Activated CD8-positive, alpha-beta memory T cell treated with anti-CD3 and anti-CD28 coated beads for 36 hours (primary cell): ENCODE measurements around the gene CENPVL3. TPM values are rescaled to one million over a fixed set of nuclear protein-coding genes. Genes with fewer than 3 reads are reported as not detected.
"Not testable (repeated sequence)": the region's sequence is repeated elsewhere in the genome, so short reads cannot be mapped to it uniquely, and the experiment has no call there.

ENCODE experiments used
- CTCF ChIA-PET: fragments of 350-600 bp; sonication (Branson Sonifier 250); formaldehyde crosslinking; loops from one replicate; lab custom pipeline; 2021; ENCODE audit warnings: antibody characterized with exemption; lab: Charles Lee
- POLR2A ChIA-PET: fragments of 350-600 bp; sonication (Branson Sonifier 250); formaldehyde crosslinking; loops from one replicate; lab custom pipeline; 2021; ENCODE audit warnings: antibody characterized with exemption; lab: Charles Lee
- total RNA-seq, 2 experiments: library from RNA; stranded (reverse); gene quantifications; one replicate each; pipeline ENCODE4 v1.2.3, GENCODE V29; 2021

CENPVL3 gene
- total RNA-seq = under 1 TPM; 0.19 to 0.23 TPM

GRCh38 chrX:51618241-51619155, at the start of gene CENPVL3:
Gene CENPVL3 (minus strand): TSS chrX:51618912. CDS start chrX:51618873, 39 bp downstream.
- CTCF ChIA-PET, POLR2A ChIA-PET: not testable (repeated sequence)

- POLR2A ChIA-PET = no interaction called here
- CTCF ChIA-PET = no interaction called here
Observed at GRCh38 chrX:51665981-51666380, 47.3 kb upstream of the CENPVL3 start.

- ChIA-PET CTCF (no interaction called here), POLR2A (no interaction called here)
Observed at GRCh38 chrX:51643377-51643776, 24.7 kb upstream of the CENPVL3 start.

GRCh38 chrX:51641421-51642021, 22.8 kb upstream of the CENPVL3 start:
- CTCF ChIA-PET = no interaction called here
- POLR2A ChIA-PET = no interaction called here

DNA sequence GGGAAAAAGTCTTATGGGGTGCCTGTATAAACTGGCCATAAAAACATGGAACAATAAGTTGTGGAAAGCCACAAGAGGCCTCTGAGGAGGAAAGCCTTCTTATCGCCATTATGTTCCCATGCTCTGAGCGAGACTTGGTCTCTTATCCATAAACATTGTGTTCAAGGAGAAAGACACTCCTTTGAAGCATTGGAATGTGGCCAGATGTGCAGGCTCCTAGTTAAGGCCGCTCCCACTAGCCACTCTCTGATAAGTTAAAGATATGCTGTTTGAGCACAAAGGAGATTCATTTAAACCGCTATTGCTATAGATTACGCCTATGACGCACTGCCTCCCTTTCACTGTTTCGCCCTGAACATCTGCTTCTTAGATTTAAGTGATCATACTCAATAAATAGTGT, 17.8 kb upstream of the CENPVL3 start:
- POLR2A ChIA-PET, CTCF ChIA-PET: not testable (repeated sequence)

DNA sequence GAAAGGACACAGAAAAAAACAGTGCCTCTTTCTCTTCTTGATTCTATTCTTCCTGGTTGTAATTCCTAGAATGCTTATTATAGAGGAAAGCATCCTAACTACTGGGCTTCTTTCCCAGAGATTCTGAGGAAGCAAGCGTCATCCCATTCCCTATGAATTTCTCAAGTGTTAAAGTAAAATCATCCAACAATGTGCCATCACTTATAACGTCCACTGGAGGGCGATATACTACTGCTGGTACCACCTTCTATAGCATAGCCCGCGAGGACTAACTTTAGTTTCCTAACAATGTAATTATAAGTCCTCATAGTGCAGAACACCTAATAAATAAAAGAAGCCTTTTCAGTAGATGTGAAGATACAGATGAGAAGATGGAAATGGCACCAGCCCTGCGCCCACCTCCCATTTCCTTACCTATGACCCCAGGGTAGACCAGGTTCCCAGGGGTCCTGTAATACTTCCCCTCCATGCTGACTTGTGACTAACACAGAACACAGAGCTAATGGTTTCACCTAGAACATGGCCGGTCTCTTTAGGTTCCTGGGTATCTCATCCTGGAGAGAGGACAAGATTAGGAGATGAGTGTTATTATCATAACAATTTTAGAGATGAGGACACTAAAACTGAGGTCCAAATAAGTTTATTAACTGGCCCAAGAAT, 4.2 kb downstream of the CENPVL3 start:
- ChIA-PET POLR2A (no interaction called here), CTCF (no interaction called here)

- POLR2A ChIA-PET = no interaction called here
- CTCF ChIA-PET = no interaction called here
Observed at GRCh38 chrX:51608766-51609165, 9.9 kb downstream of the CENPVL3 start.

DNA sequence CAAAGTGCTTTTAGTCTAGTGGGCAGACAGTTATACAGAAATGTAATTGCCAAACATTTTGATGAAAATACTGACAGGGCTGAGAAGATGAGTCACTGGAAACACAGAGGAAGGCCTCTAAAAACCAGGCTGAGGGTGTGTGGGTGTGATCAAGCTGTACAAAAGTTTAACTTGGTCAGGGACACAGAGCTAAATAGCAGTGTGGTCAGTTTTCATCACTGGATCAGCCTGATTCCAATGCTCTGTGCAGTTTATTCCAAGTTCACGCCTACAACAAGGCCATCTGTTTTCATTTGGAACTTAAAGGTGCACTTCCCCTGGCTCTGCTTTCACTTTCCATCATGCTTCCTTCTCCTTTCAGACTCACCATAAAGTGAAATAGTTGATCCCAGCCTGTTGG, 10.6 kb downstream of the CENPVL3 start:
- POLR2A ChIA-PET = no interaction called here
- CTCF ChIA-PET = no interaction called here

- ChIA-PET CTCF (no interaction called here), POLR2A (no interaction called here)
Observed at GRCh38 chrX:51606446-51606845, 12.3 kb downstream of the CENPVL3 start.

- ChIA-PET POLR2A (no interaction called here), CTCF (no interaction called here)
Observed at GRCh38 chrX:51598899-51599298, 19.8 kb downstream of the CENPVL3 start.

DNA sequence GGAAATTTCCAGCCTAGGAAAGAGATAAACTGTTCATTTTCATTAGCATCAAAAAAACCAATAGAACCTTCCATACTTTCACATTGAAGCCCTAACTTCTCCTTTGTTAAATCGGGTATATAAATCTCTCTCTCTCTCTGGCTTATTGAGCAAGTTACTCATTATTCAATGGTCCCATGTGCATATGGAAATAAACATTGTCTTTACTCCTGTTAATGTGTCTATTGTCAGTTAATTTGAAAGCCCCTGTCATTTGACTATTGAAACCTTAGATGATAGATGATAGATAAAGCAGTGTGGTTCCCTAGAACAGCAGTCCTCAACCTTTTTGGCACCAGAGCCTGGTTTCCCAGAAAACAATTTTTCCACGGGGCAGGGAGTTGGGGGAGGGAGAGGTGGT, 46.8 kb downstream of the CENPVL3 start:
- ChIA-PET POLR2A (no interaction called here), CTCF (no interaction called here)

- ChIA-PET POLR2A (no interaction called here), CTCF (no interaction called here)
Observed at GRCh38 chrX:51569561-51569960, 49.2 kb downstream of the CENPVL3 start.

GRCh38 chrX:51568586-51568985, 50.1 kb downstream of the CENPVL3 start:
- POLR2A ChIA-PET = no interaction called here
- CTCF ChIA-PET = no interaction called here

Other genes starting within 250 kb of the CENPVL3 start
- gene NUDT11, start 122.3 kb downstream of the CENPVL3 start, total RNA-seq = 1 to 10 TPM; 1.9 to 2.6 TPM
- gene CENPVL2, start 63.9 kb upstream of the CENPVL3 start, total RNA-seq = not detected
- not detected for gene CENPVL1, start 91.6 kb upstream of the CENPVL3 start, total RNA-seq
- gene GSPT2, start 124.5 kb upstream of the CENPVL3 start, total RNA-seq = 10 to 100 TPM; 10.7 TPM